ENCODE data around the gene UBE2G2. TPM values are rescaled to one million over a fixed set of nuclear protein-coding genes. Genes with fewer than 3 reads are reported as not detected.

UBE2G2 gene
- total and polyA plus RNA-seq, 2 of the 4 experiments (the other 2 are of a cell fraction), result 65.4 to 91.7 TPM

DNA sequence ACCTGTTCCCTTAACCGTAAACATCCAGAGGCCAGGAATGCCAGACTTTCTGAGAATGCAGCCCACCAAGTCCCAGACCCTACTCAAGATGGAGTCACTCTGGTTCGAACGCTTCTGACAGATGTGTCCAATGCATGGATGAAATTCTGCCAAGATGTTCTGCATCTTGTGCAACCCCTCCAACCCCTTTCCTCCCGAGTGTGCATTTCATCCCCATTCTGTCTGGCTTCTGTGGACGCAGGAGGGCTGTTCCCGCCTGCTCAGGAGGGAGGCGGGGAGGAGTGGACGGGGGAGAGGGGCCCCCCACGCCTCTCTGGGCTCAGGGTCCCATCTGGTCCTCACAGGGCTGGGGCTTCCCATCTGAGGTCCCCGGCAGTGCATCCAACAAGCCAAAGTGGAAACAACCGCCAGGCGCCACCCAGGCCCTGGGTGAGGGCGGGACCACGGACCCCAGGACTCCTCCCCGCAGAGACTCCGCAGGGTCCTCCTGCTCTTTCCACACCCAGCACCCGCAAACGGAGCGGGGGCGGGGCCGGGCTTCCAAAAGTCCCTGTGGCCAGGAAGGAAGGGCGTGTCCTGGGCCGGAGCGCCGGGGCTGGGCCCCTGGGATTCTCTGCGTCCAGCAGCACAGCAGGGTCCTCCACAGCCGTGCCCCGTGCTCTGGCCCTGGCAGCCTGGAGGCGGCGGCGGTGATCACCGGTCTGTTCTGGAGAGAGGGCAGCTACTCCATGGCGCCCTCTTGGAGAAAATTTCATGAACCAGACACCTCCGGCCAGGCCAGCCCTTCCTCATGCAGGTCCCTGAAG is 44.0 kb upstream of the UBE2G2 start (continued):
- TF ChIP-seq, protein P1, sequence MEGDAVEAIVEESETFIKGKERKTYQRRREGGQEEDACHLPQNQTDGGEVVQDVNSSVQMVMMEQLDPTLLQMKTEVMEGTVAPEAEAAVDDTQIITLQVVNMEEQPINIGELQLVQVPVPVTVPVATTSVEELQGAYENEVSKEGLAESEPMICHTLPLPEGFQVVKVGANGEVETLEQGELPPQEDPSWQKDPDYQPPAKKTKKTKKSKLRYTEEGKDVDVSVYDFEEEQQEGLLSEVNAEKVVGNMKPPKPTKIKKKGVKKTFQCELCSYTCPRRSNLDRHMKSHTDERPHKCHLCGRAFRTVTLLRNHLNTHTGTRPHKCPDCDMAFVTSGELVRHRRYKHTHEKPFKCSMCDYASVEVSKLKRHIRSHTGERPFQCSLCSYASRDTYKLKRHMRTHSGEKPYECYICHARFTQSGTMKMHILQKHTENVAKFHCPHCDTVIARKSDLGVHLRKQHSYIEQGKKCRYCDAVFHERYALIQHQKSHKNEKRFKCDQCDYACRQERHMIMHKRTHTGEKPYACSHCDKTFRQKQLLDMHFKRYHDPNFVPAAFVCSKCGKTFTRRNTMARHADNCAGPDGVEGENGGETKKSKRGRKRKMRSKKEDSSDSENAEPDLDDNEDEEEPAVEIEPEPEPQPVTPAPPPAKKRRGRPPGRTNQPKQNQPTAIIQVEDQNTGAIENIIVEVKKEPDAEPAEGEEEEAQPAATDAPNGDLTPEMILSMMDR (conservative IDR thresholded peaks at IDR 0.05; ENCODE audit: low read depth, low read length), result peak; percentile 43
- TF ChIP-seq POLR2A (IDR thresholded peaks at IDR 0.05; ENCODE audit: low read depth, low read length) (no peak), RAD21 (IDR thresholded peaks at IDR 0.05; ENCODE audit: low read length) (peak; percentile 30; the same call in 1 of the 2 replicates)

DNA sequence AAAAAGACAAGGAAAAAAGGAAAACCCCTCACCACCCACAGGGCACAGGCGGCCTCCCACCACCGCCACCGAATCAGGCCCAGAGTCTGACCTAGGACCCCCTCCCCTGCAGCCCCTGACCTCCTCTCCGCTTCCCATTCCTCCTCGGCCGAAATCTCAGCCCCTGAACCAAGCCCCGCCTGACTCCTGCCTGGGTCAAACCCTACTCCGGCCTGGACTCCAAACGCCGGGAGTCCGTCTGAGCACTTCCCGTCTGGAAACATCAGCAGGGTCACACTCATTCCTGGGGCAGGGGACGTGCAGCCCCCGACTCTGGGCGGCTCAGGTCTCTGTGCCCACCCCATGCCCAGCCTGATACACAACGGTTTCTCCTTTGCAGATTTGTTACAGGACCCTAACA is 42.6 kb upstream of the UBE2G2 start:
- DNase-seq (no peak), ATAC-seq (ENCODE audit: low read depth) (no peak)
- Histone ChIP-seq H3K56ac (ENCODE audit: extremely low read depth, insufficient read depth, low read length) (no peak overlapping the region), H3K36me3 (ENCODE audit: control insufficient read depth, insufficient read depth, low read length) (peaks cover 6% of the 10 kb centered on the region), H2BK5ac (ENCODE audit: low read depth, low read length, poor library complexity, severe bottlenecking) (no peak overlapping the region), H2AK5ac (ENCODE audit: low read depth, low read length) (no peak overlapping the region), H4K5ac (ENCODE audit: low read depth, low read length) (no peak overlapping the region), H3K4me2 (ENCODE audit: low read depth, low read length) (no peak overlapping the region), H3K18ac (ENCODE audit: low read depth, low read length) (no peak overlapping the region), H3K27ac (ENCODE audit: insufficient read depth, low read length) (no peak overlapping the region), H2AFZ (replicated peaks; ENCODE audit: low read length, poor library complexity) (no peak overlapping the region), H3K9me1 (ENCODE audit: insufficient read depth, low read length) (peaks cover 13% of the 10 kb centered on the region; the same call in 1 of the 2 replicates), H2BK120ac (ENCODE audit: low read depth, low read length) (no peak overlapping the region), H4K91ac (ENCODE audit: insufficient read depth, low read depth, low read length) (no peak overlapping the region), H4K20me1 (ENCODE audit: insufficient read depth, low read length) (no peaks in the 10 kb centered on the region; the same call in 1 of the 2 replicates), H2BK15ac (ENCODE audit: low read depth, low read length) (no peak overlapping the region), H3K9ac (ENCODE audit: low read depth, low read length) (no peak overlapping the region), H3K4me3 (ENCODE audit: insufficient read depth, low read depth, low read length) (no peak overlapping the region), H3K79me1 (ENCODE audit: low read depth in 1 of 2, low read length in 2 of 2) (0 out of 4 replicates have a peak, but pooled peaks cover 0 to under 1% of the 10 kb centered on the region in 2 experiments), H3K23ac (ENCODE audit: low read depth, low read length) (no peak overlapping the region), H2AK9ac (replicated peaks; ENCODE audit: low read depth, low read length, poor library complexity) (peak overlapping the region; percentile 42), H4K8ac (ENCODE audit: low read depth in 2 of 2, low read length in 2 of 2) (no peak overlapping the region), H2BK20ac (ENCODE audit: low read depth, low read length) (no peak overlapping the region), H3K14ac (replicated peaks; ENCODE audit: low read depth, low read length) (no peak overlapping the region), H3K27me3 (ENCODE audit: control insufficient read depth, insufficient read depth, low read length) (peaks cover 23% of the 10 kb centered on the region), H3K4ac (ENCODE audit: low read depth, low read length) (no peak overlapping the region), H3K4me1 (ENCODE audit: control insufficient read depth, insufficient read depth, low read length) (peaks cover 2% of the 10 kb centered on the region; the same call in 1 of the 2 replicates), H3K9me3 (ENCODE audit: control insufficient read depth, insufficient read depth, low read length) (no peaks in the 10 kb centered on the region)
- intact Hi-C loops (cut with micrococcal nuclease) (no loop called here), dilution Hi-C loops (cut with HindIII; ENCODE audit: low sequenced_read_pairs, unreplicated experiment) (no loop called here), in situ Hi-C loops (cut with MboI; ENCODE audit: low sequenced_read_pairs) (no loop called here)
- 63% methylated on average over 8 of the region's 16 CpGs; no CpG with 5 or more reads in 1 of the 2 experiments for WGBS, 2 experiments (ENCODE audit: extremely low coverage in 2 of 2, insufficient read length in 1 of 2)
- CTCF ChIA-PET, result no interaction called here
- POLR2A ChIA-PET (ENCODE audit: unreplicated experiment), result no interaction called here
- BruUV-seq (replicated peaks), result no TSS peak
- TF ChIP-seq CHD1 (IDR thresholded peaks at IDR 0.05; ENCODE audit: low read depth, low read length), result no peak
- no peak for TF ChIP-seq NFE2L2 (IDR thresholded peaks at IDR 0.05; ENCODE audit: low read depth, low read length)
- no peak for TF ChIP-seq BHLHE40 (IDR thresholded peaks at IDR 0.05; ENCODE audit: low read depth, low read length)
- TF ChIP-seq MAZ (IDR thresholded peaks at IDR 0.05; ENCODE audit: borderline replicate concordance, low read depth, low read length), result no peak
- TF ChIP-seq RCOR1 (IDR thresholded peaks at IDR 0.05; ENCODE audit: insufficient replicate concordance, low read length), result no peak
- TF ChIP-seq CEBPB (IDR thresholded peaks at IDR 0.05; ENCODE audit: low read depth, low read length), result no peak
- TF ChIP-seq POLR2A (IDR thresholded peaks at IDR 0.05; ENCODE audit: low read depth, low read length), result no peak
- no peak for TF ChIP-seq MXI1 (IDR thresholded peaks at IDR 0.05; ENCODE audit: borderline replicate concordance, low read depth, low read length)
- TF ChIP-seq, protein P2, sequence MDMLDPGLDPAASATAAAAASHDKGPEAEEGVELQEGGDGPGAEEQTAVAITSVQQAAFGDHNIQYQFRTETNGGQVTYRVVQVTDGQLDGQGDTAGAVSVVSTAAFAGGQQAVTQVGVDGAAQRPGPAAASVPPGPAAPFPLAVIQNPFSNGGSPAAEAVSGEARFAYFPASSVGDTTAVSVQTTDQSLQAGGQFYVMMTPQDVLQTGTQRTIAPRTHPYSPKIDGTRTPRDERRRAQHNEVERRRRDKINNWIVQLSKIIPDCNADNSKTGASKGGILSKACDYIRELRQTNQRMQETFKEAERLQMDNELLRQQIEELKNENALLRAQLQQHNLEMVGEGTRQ (IDR thresholded peaks at IDR 0.05; ENCODE audit: low read depth, low read length), result no peak
- no peak for TF ChIP-seq SMC3 (IDR thresholded peaks at IDR 0.05; ENCODE audit: low read depth, low read length)
- TF ChIP-seq MAFK (IDR thresholded peaks at IDR 0.05; ENCODE audit: low read depth, low read length), result no peak
- TF ChIP-seq RFX5 (IDR thresholded peaks at IDR 0.05; ENCODE audit: low read depth, low read length), result no peak
- TF ChIP-seq FOS (IDR thresholded peaks at IDR 0.05; ENCODE audit: low read depth, low read length), result no peak
